SK-N-SH treated with all-trans-retinoic acid at 6 μM for 48 hours (cell line): ENCODE data around the gene DDAH1.

Experiments
- ARNTL ChIP-seq: fragments of 450-650 bp; formaldehyde crosslinking; IDR thresholded peaks from 2 replicates; pipeline ENCODE4 v1.5.0; 2020; ENCODE audit warnings: low read depth, mild to moderate bottlenecking, moderate library complexity, borderline replicate concordance
- GLIS3 ChIP-seq: fragments of 250-450 bp; sonication (Bioruptor Pico); IDR thresholded peaks from 2 replicates; pipeline ENCODE4 v1.5.0; 2020; ENCODE audit warnings: mild to moderate bottlenecking, moderate library complexity
- TCF4 ChIP-seq: fragments of 250-450 bp; sonication (Bioruptor Pico); IDR thresholded peaks from 2 replicates; pipeline ENCODE4 v1.8.0; 2021; ENCODE audit warnings: mild to moderate bottlenecking, moderate library complexity, borderline replicate concordance
- ZC3H10 ChIP-seq: fragments of 250-450 bp; sonication (Bioruptor Pico); IDR thresholded peaks from 2 replicates; pipeline ENCODE4 v1.5.1; 2021; ENCODE audit warnings: mild to moderate bottlenecking, moderate library complexity
- ZNF565 ChIP-seq: fragments of 450-650 bp; formaldehyde crosslinking; conservative IDR thresholded peaks from 2 replicates; pipeline ENCODE4 v1.5.0; 2020; ENCODE audit warnings: low read depth, mild to moderate bottlenecking, moderate library complexity
- TF ChIP-seq, protein P1 (sequence below): fragments of 250-450 bp; sonication (Bioruptor Pico); IDR thresholded peaks from 2 replicates; pipeline ENCODE4 v1.8.0; 2020; ENCODE audit warnings: mild to moderate bottlenecking, moderate library complexity, borderline replicate concordance
- TF ChIP-seq, protein P2 (sequence below): fragments of 250-450 bp; sonication (Bioruptor Pico); IDR thresholded peaks from 2 replicates; pipeline ENCODE4 v1.5.1; 2020; ENCODE audit warnings: low read depth, mild to moderate bottlenecking, moderate library complexity
- TF ChIP-seq, protein P3 (sequence below): fragments of 250-450 bp; sonication (Bioruptor Pico); IDR thresholded peaks from 2 replicates; pipeline ENCODE4 v1.5.1; 2021; ENCODE audit warnings: mild to moderate bottlenecking, moderate library complexity

DNA sequence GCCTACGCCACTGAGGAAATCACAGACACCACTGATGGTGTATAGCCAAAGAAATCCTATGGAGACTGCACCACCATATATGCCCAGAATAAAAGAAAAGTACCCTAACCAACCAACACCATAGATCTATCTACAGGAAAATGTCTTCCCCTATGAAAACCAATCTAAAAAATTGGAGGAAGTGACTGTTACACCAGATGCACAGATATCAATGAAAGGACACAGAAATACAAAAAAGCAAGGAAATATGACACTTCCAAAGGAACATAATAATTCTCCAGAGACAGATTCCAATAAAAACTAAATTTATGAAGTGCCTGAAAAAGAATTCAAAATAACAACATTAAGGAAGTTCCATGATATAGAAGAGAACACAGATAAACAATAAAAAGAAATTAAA lies 131.8 kb downstream of the DDAH1 start:
- TF ChIP-seq, protein P1, sequence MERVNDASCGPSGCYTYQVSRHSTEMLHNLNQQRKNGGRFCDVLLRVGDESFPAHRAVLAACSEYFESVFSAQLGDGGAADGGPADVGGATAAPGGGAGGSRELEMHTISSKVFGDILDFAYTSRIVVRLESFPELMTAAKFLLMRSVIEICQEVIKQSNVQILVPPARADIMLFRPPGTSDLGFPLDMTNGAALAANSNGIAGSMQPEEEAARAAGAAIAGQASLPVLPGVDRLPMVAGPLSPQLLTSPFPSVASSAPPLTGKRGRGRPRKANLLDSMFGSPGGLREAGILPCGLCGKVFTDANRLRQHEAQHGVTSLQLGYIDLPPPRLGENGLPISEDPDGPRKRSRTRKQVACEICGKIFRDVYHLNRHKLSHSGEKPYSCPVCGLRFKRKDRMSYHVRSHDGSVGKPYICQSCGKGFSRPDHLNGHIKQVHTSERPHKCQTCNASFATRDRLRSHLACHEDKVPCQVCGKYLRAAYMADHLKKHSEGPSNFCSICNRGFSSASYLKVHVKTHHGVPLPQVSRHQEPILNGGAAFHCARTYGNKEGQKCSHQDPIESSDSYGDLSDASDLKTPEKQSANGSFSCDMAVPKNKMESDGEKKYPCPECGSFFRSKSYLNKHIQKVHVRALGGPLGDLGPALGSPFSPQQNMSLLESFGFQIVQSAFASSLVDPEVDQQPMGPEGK (CRISPR knock-in tag), result no peak
- TF ChIP-seq, protein P2, sequence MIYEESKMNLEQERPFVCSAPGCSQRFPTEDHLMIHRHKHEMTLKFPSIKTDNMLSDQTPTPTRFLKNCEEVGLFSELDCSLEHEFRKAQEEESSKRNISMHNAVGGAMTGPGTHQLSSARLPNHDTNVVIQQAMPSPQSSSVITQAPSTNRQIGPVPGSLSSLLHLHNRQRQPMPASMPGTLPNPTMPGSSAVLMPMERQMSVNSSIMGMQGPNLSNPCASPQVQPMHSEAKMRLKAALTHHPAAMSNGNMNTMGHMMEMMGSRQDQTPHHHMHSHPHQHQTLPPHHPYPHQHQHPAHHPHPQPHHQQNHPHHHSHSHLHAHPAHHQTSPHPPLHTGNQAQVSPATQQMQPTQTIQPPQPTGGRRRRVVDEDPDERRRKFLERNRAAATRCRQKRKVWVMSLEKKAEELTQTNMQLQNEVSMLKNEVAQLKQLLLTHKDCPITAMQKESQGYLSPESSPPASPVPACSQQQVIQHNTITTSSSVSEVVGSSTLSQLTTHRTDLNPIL (CRISPR knock-in tag), result no peak
- TF ChIP-seq, protein P3, sequence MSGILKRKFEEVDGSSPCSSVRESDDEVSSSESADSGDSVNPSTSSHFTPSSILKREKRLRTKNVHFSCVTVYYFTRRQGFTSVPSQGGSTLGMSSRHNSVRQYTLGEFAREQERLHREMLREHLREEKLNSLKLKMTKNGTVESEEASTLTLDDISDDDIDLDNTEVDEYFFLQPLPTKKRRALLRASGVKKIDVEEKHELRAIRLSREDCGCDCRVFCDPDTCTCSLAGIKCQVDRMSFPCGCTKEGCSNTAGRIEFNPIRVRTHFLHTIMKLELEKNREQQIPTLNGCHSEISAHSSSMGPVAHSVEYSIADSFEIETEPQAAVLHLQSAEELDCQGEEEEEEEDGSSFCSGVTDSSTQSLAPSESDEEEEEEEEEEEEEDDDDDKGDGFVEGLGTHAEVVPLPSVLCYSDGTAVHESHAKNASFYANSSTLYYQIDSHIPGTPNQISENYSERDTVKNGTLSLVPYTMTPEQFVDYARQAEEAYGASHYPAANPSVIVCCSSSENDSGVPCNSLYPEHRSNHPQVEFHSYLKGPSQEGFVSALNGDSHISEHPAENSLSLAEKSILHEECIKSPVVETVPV (CRISPR knock-in tag), result no peak
- no peak for TF ChIP-seq GLIS3 (CRISPR knock-in tag)
- no peak for TF ChIP-seq ARNTL (CRISPR knock-in tag)
- no peak for TF ChIP-seq TCF4 (CRISPR knock-in tag)
- TF ChIP-seq ZC3H10 (CRISPR knock-in tag), result no peak
- no peak for TF ChIP-seq ZNF565 (CRISPR knock-in tag)
